NCI-H524 (cell line): Measurements from ENCODE around the gene TCF7L1.
"Not testable (repeated sequence)": the region's sequence is repeated elsewhere in the genome, so short reads cannot be mapped to it uniquely, and the experiment has no call there.

ENCODE experiments used
- DNase-seq, 2 experiments: peaks; one replicate each; lab custom pipeline; 2025; lab: John Stamatoyannopoulos, UW

The TCF7L1 gene

GRCh38 chr2:85324639-85325465, 191.7 kb downstream of the TCF7L1 start:
- DNase-seq = no peak

- DNase-seq = no peak
Measured at GRCh38 chr2:85325466-85325811, 192.2 kb downstream of the TCF7L1 start.

GRCh38 chr2:85326406-85327159, 193.4 kb downstream of the TCF7L1 start:
- DNase-seq = no peak

- DNase-seq = no peak
Measured at GRCh38 chr2:85327160-85327821, 194.1 kb downstream of the TCF7L1 start.

- peak; percentile 72 to 85 for DNase-seq
Measured at GRCh38 chr2:85327822-85328617, 194.8 kb downstream of the TCF7L1 start, which contains the start of gene TGOLN2. Gene TGOLN2, minus strand, starts transcription at chr2:85327989. Its CDS starts 27 bp downstream, at chr2:85327962.

GRCh38 chr2:85329181-85329651, 196.0 kb downstream of the TCF7L1 start:
- no peak for DNase-seq

GRCh38 chr2:85329701-85330100, 196.5 kb downstream of the TCF7L1 start:
- DNase-seq = not testable (repeated sequence)

GRCh38 chr2:85330839-85331636, 197.8 kb downstream of the TCF7L1 start:
- DNase-seq = no peak

- not testable (repeated sequence) for DNase-seq
Measured at GRCh38 chr2:85333877-85334276, 200.7 kb downstream of the TCF7L1 start.

GRCh38 chr2:85334928-85335327, 201.7 kb downstream of the TCF7L1 start:
- no peak for DNase-seq

- peak; percentile 17 to 58 for DNase-seq
Measured at GRCh38 chr2:85340034-85340892, 207.1 kb downstream of the TCF7L1 start.

GRCh38 chr2:85341269-85342029, 208.3 kb downstream of the TCF7L1 start:
- DNase-seq = no peak

- no peak for DNase-seq
Measured at GRCh38 chr2:85342156-85342555, 209.0 kb downstream of the TCF7L1 start.

GRCh38 chr2:85343207-85343895, 210.2 kb downstream of the TCF7L1 start:
- DNase-seq = not testable (repeated sequence)

GRCh38 chr2:85344356-85344954, 211.3 kb downstream of the TCF7L1 start:
- DNase-seq = no peak

GRCh38 chr2:85347599-85347998, 214.4 kb downstream of the TCF7L1 start:
- DNase-seq = no peak

- no peak for DNase-seq
Measured at GRCh38 chr2:85353876-85354285, 220.7 kb downstream of the TCF7L1 start.
